Esophagus squamous epithelium (tissue), 5 donors: ENCODE data around the gene P3H2. TPM values are rescaled to one million over a fixed set of nuclear protein-coding genes. Genes with fewer than 3 reads are reported as not detected.

Source experiments
- DNase-seq: peaks from one replicate; lab custom pipeline; 2025; lab: John Stamatoyannopoulos, UW
- H3K27ac ChIP-seq, 4 donors: fragments of 200-600 bp; sonication (generic); one replicate each; pipeline ENCODE4 v1.5.1; 2016 to 2019; ENCODE audit warnings: mild to moderate bottlenecking in 1 of 4
- H3K27me3 ChIP-seq, 4 donors: fragments of 200-600 bp; sonication (generic); 1 replicate in 3 of 4; 2 replicates in 1 of 4; pipeline versions ENCODE4 v1.5.1 to v1.6.0; 2017 to 2021; ENCODE audit warnings: antibody characterized with exemption in 1 of 4
- H3K36me3 ChIP-seq, 3 donors: fragments of 200-600 bp; sonication (generic); one replicate each; pipeline ENCODE4 v1.5.1; 2016 to 2019
- H3K4me1 ChIP-seq, 3 donors: fragments of 200-600 bp; sonication (generic); one replicate each; pipeline ENCODE4 v1.5.1; 2017 to 2019
- H3K4me3 ChIP-seq, 4 donors: fragments of 200-600 bp; sonication (generic); 1 replicate in 3 of 4; 2 replicates in 1 of 4; pipeline ENCODE4 v1.5.1; 2016 to 2019; ENCODE audit warnings: mild to moderate bottlenecking in 2 of 4, moderate library complexity in 1 of 4
- H3K9me3 ChIP-seq, 3 donors: fragments of 200-600 bp; sonication (generic); one replicate each; pipeline ENCODE4 v1.5.1; 2016 to 2019
- CTCF ChIP-seq, 6 experiments: fragments of 450-650 bp in 4 of 6; fragments of 200-600 bp in 2 of 6; sonication (generic) in 2 of 6; IDR thresholded peaks; one replicate each; pipeline ENCODE4 v1.5.1; 2016 to 2019; ENCODE audit warnings: antibody characterized with exemption in 6 of 6, mild to moderate bottlenecking in 4 of 6, moderate library complexity in 4 of 6
- POLR2A ChIP-seq, 4 donors: fragments of 450-650 bp; IDR thresholded peaks; one replicate each; pipeline ENCODE4 v1.6.1; 2017; ENCODE audit warnings: antibody characterized with exemption in 4 of 4, mild to moderate bottlenecking in 4 of 4, moderate library complexity in 3 of 4
- WGBS, 2 donors: methylation state at CpG; one replicate each; pipeline ENCODE4 v1.1.5; 2018; 5-methylcytosine and 5-hydroxymethylcytosine counted together
- intact Hi-C: fragments of 100-400 bp; cut with DNase I; formaldehyde crosslinking; loops from one replicate; pipeline ENCODE4 v1.15.0; 2022
- total RNA-seq, 4 donors: library from RNA; depleted of rRNA; stranded (reverse); fragments of >200 nt; gene quantifications; one replicate each; pipeline ENCODE4 v1.1.0, GENCODE V29; 2016
- donor health status: DM: yes; HTN: yes; CAD: no.

Gene P3H2
- total RNA-seq, 4 donors from 2014 or later: 16.5 to 41.2 (median 34.0) TPM

- 0 to 15% methylated on average over 2 of the region's 2 CpGs for WGBS, 2 donors
- Histone ChIP-seq H3K27me3 (no peaks in the 10 kb centered on the region), H3K9me3 (no peaks in the 10 kb centered on the region), H3K4me1 (peaks cover 0 to 24% (median 6%) of the 10 kb centered on the region in 3 donors), H3K27ac (peak overlapping the region in 3 of 4 donors; percentile 11 to 47 (median 32)), H3K36me3 (no peaks in the 10 kb centered on the region), H3K4me3 (no peak overlapping the region)
- TF ChIP-seq CTCF (IDR thresholded peaks at IDR 0.05): no peak
- TF ChIP-seq POLR2A (IDR thresholded peaks at IDR 0.05): no peak
- no peak for DNase-seq
- intact Hi-C loops: no loop called here
Observed at GRCh38 chr3:190092250-190092649, 28.4 kb downstream of the P3H2 start.

GRCh38 chr3:190089711-190090110 is 31.0 kb downstream of the P3H2 start:
- no peak overlapping the region for H3K27ac ChIP-seq
- DNase-seq: no peak
- no peaks in the 10 kb centered on the region for H3K27me3 ChIP-seq
- intact Hi-C loops: no loop called here
- no peaks in the 10 kb centered on the region for H3K9me3 ChIP-seq
- peaks cover 0 to 24% (median 6%) of the 10 kb centered on the region in 3 donors for H3K4me1 ChIP-seq
- TF ChIP-seq CTCF (IDR thresholded peaks at IDR 0.05) (no peak), POLR2A (IDR thresholded peaks at IDR 0.05) (no peak)
- H3K4me3 ChIP-seq: no peak overlapping the region
- WGBS, 2 donors: 65 to 78% methylated on average over 4 of the region's 4 CpGs
- no peaks in the 10 kb centered on the region for H3K36me3 ChIP-seq

GRCh38 chr3:190088890-190089289 is 31.8 kb downstream of the P3H2 start:
- Histone ChIP-seq H3K4me3 (no peak overlapping the region), H3K4me1 (peaks cover 0 to 17% (median 6%) of the 10 kb centered on the region in 3 donors), H3K36me3 (no peaks in the 10 kb centered on the region), H3K9me3 (no peaks in the 10 kb centered on the region), H3K27me3 (no peaks in the 10 kb centered on the region), H3K27ac (no peak overlapping the region)
- WGBS, 2 donors: 85 to 88% methylated on average over 9 of the region's 9 CpGs
- TF ChIP-seq POLR2A (IDR thresholded peaks at IDR 0.05) (no peak), CTCF (IDR thresholded peaks at IDR 0.05) (no peak)
- no peak for DNase-seq
- intact Hi-C loops: no loop called here

- no peaks in the 10 kb centered on the region for H3K9me3 ChIP-seq
- 90 to 96% methylated on average over 2 of the region's 2 CpGs for WGBS, 2 donors
- intact Hi-C loops: no loop called here
- H3K4me3 ChIP-seq: no peak overlapping the region
- no peak overlapping the region for H3K27ac ChIP-seq
- no peaks in the 10 kb centered on the region for H3K4me1 ChIP-seq
- no peaks in the 10 kb centered on the region for H3K36me3 ChIP-seq
- no peaks in the 10 kb centered on the region for H3K27me3 ChIP-seq
- TF ChIP-seq CTCF (IDR thresholded peaks at IDR 0.05): no peak
- no peak for TF ChIP-seq POLR2A (IDR thresholded peaks at IDR 0.05)
- no peak for DNase-seq
Observed at GRCh38 chr3:190086191-190086590, 34.5 kb downstream of the P3H2 start.

- intact Hi-C loops: no loop called here
- TF ChIP-seq POLR2A (IDR thresholded peaks at IDR 0.05) (no peak), CTCF (IDR thresholded peaks at IDR 0.05) (no peak)
- WGBS, 2 donors: 42 to 71% methylated on average over 3 of the region's 3 CpGs
Observed at GRCh38 chr3:190084983-190085382, 35.7 kb downstream of the P3H2 start.

More at GRCh38 chr3:190084983-190085382, 35.7 kb downstream of the P3H2 start:
- no peaks in the 10 kb centered on the region for H3K9me3 ChIP-seq
- no peaks in the 10 kb centered on the region for H3K4me1 ChIP-seq
- H3K27me3 ChIP-seq: no peaks in the 10 kb centered on the region
- H3K27ac ChIP-seq: no peak overlapping the region
- no peaks in the 10 kb centered on the region for H3K36me3 ChIP-seq
- DNase-seq: no peak
- no peak overlapping the region for H3K4me3 ChIP-seq
